ENCODE results near the gene POFUT2.

GRCh38 chr21:45306453-45306831 is 18.7 kb upstream of the POFUT2 start:
- TF ChIP-seq CTCF (IDR thresholded peaks at IDR 0.05; ENCODE audit: poor library complexity, severe bottlenecking): no peak
- TF ChIP-seq POLR2AphosphoS5 (IDR thresholded peaks at IDR 0.05): no peak
- no peak for TF ChIP-seq EZH2 (IDR thresholded peaks at IDR 0.05; ENCODE audit: borderline replicate concordance, insufficient read depth, low read length, poor library complexity, severe bottlenecking)
